CD4-positive, CD25-positive, alpha-beta regulatory T cell (primary cell): ENCODE data around the gene IKZF5. TPM values are rescaled to one million over a fixed set of nuclear protein-coding genes. Genes with fewer than 3 reads are reported as not detected.

Experiments
- ATAC-seq, 2 donors: fragments of 150-1000 bp; cut with Tn5 transposase; one replicate each; pipeline ENCODE4 v1.10.0; 2021; ENCODE audit warnings: low read depth in 2 of 2, moderate number of reproducible peaks in 2 of 2, moderate library complexity in 1 of 2
- DNase-seq, 3 donors: peaks; one replicate each; pipeline versions ENCODE4 v3.0.0 to v3.0.0-alpha.2; 2012 to 2022; ENCODE audit warnings: mixed read lengths in 1 of 3
- H3K27ac ChIP-seq: one replicate; pipeline ENCODE4 v1.7.0; 2013; ENCODE audit warnings: mild to moderate bottlenecking, low read length; ENCODE audit not compliant: insufficient read depth, poor library complexity, severe bottlenecking
- H3K27me3 ChIP-seq: one replicate; pipeline ENCODE4 v1.7.0; 2013; ENCODE audit warnings: low read length; ENCODE audit not compliant: control insufficient read depth, insufficient read depth
- H3K36me3 ChIP-seq: one replicate; pipeline ENCODE4 v1.7.0; 2013; ENCODE audit warnings: mild to moderate bottlenecking, low read length, moderate library complexity; ENCODE audit not compliant: control insufficient read depth, insufficient read depth
- H3K4me1 ChIP-seq: 2 replicates; pipeline ENCODE4 v1.7.0; 2013; ENCODE audit warnings: mild to moderate bottlenecking, low read length; ENCODE audit not compliant: insufficient read depth, control insufficient read depth, poor library complexity, severe bottlenecking
- H3K4me3 ChIP-seq: one replicate; pipeline ENCODE4 v1.7.0; 2013; ENCODE audit warnings: low read depth, mild to moderate bottlenecking, low read length, moderate library complexity
- H3K9me3 ChIP-seq, 2 experiments: 1 replicate in 1 of 2; 2 replicates in 1 of 2; pipeline ENCODE4 v1.7.0; 2013; ENCODE audit warnings: low read length in 2 of 2, mild to moderate bottlenecking in 1 of 2, moderate library complexity in 1 of 2; ENCODE audit not compliant: control insufficient read depth in 2 of 2
- H3K27ac Mint-ChIP-seq, 3 donors: one replicate each; pipeline ENCODE4 v1.8.0; 2020 to 2022; ENCODE audit warnings: mild to moderate bottlenecking in 3 of 3, mixed read lengths in 3 of 3, moderate library complexity in 2 of 3
- H3K27me3 Mint-ChIP-seq: one replicate; pipeline ENCODE4 v1.8.0; 2022; ENCODE audit warnings: mild to moderate bottlenecking, mixed read lengths
- H3K36me3 Mint-ChIP-seq: one replicate; pipeline ENCODE4 v1.8.0; 2020; ENCODE audit warnings: mixed read lengths
- H3K4me1 Mint-ChIP-seq, 4 donors: one replicate each; pipeline ENCODE4 v1.8.0; 2020 to 2022; ENCODE audit warnings: mixed read lengths in 4 of 4, mild to moderate bottlenecking in 1 of 4
- H3K4me3 Mint-ChIP-seq, 4 donors: one replicate each; pipeline ENCODE4 v1.8.0; 2020 to 2022; ENCODE audit warnings: mild to moderate bottlenecking in 4 of 4, mixed read lengths in 4 of 4, moderate library complexity in 3 of 4
- H3K9me3 Mint-ChIP-seq, 7 donors: one replicate each; pipeline ENCODE4 v1.8.0; 2020 to 2022; ENCODE audit warnings: mixed read lengths in 7 of 7, mild to moderate bottlenecking in 3 of 7, moderate library complexity in 2 of 7
- polyA plus RNA-seq, 4 donors: library from polyadenylated mRNA; unstranded; fragments of 300-500 nt; fragmentation: Illumina TruSeq; gene quantifications; one replicate each; pipeline ENCODE4 v1.2.3, GENCODE V29; 2021
- total RNA-seq: library from RNA; stranded (reverse); gene quantifications from one replicate; pipeline ENCODE4 v1.2.3, GENCODE V29; 2022

Gene IKZF5
- total and polyA plus RNA-seq, 5 donors from 2014 or later, result 15.4 to 50.2 (median 18.7) TPM

DNA sequence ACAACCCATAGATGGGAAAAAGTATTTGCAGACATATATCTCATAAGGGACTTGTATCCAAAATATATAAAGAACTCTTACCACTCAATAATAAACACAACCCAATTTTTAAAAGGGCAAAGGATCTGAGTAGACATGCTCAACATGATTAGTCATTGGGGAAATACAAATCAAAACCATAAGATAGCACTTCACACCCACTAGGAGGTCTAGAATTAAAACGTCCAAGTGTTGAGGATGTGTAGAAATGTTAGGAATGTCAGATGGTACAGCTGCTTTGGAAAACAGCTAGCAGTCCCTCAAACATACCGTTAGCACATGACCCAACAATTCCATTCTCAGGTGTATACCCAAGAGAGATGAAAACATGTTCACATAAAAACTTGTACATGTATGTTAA, 20.1 kb downstream of the IKZF5 start:
- Mint-ChIP-seq H3K27ac (peak overlapping the region in 1 of 3 donors; percentile 59), H3K36me3 (peaks cover 19% of the 10 kb centered on the region), H3K4me3 (no peak overlapping the region), H3K4me1 (peaks cover 0 to 5% (median 5%) of the 10 kb centered on the region in 4 donors), H3K9me3 (no peaks in the 10 kb centered on the region), H3K27me3 (no peaks in the 10 kb centered on the region)
- H3K36me3 ChIP-seq, result peaks cover 6% of the 10 kb centered on the region
- no peak overlapping the region for H3K4me3 ChIP-seq
- H3K27ac ChIP-seq, result no peak overlapping the region
- H3K27me3 ChIP-seq, result no peaks in the 10 kb centered on the region
- DNase-seq (no peak), ATAC-seq (no peak)
- no peaks in the 10 kb centered on the region for H3K4me1 ChIP-seq
- H3K9me3 ChIP-seq, result no peaks in the 10 kb centered on the region

- ATAC-seq, result no peak
- Mint-ChIP-seq H3K27ac (no peak overlapping the region), H3K4me1 (peaks cover under 1 to 7% (median 5%) of the 10 kb centered on the region in 4 donors), H3K4me3 (no peak overlapping the region), H3K36me3 (peaks cover 19% of the 10 kb centered on the region), H3K9me3 (no peaks in the 10 kb centered on the region), H3K27me3 (no peaks in the 10 kb centered on the region)
- no peaks in the 10 kb centered on the region for H3K27me3 ChIP-seq
- no peaks in the 10 kb centered on the region for H3K36me3 ChIP-seq
- H3K9me3 ChIP-seq, result no peaks in the 10 kb centered on the region
- no peak for DNase-seq
- no peak overlapping the region for H3K4me3 ChIP-seq
- no peak overlapping the region for H3K27ac ChIP-seq
- H3K4me1 ChIP-seq, result no peaks in the 10 kb centered on the region
These were observed 22.3 kb downstream of the IKZF5 start for GRCh38 chr10:122986335-122986734.

- H3K27ac Mint-ChIP-seq, result peak overlapping the region in 1 of 3 donors; percentile 2
- peaks cover 8% of the 10 kb centered on the region for H3K27me3 Mint-ChIP-seq
- H3K27me3 ChIP-seq, result no peaks in the 10 kb centered on the region
- DNase-seq, result no peak
- no peak overlapping the region for H3K27ac ChIP-seq
- H3K36me3 Mint-ChIP-seq, result peaks cover 16% of the 10 kb centered on the region
- no peaks in the 10 kb centered on the region for H3K9me3 ChIP-seq
- H3K4me3 Mint-ChIP-seq, result no peak overlapping the region
- H3K36me3 ChIP-seq, result no peaks in the 10 kb centered on the region
- peaks cover 9 to 17% (median 15%) of the 10 kb centered on the region in 4 donors for H3K4me1 Mint-ChIP-seq
- H3K9me3 Mint-ChIP-seq, result no peaks in the 10 kb centered on the region
- peaks cover 9% of the 10 kb centered on the region for H3K4me1 ChIP-seq
- ATAC-seq, result no peak
- H3K4me3 ChIP-seq, result no peak overlapping the region
These were observed 23.9 kb downstream of the IKZF5 start for GRCh38 chr10:122984708-122985107.

DNA sequence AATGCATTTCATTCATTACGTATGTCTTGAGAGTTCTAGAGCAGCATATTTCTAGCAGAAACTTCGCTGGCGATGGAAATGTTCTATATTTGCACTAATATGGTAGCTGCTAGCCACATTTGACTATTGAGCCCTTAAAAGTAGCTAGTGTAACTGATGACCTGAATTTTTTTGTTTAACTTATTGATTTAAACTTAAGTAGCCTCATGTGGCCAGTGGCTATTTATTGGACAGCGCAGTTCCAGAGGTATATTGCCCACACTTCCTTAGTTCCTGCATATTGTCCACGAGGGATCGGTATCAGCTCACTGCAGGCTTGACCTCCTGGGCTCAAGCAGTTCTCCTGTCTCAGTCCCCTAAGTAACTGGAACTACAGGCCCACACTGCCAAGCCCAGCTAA, 24.7 kb downstream of the IKZF5 start:
- ATAC-seq, result no peak
- Mint-ChIP-seq H3K27ac (no peak overlapping the region), H3K9me3 (no peaks in the 10 kb centered on the region), H3K4me1 (peaks cover 9 to 17% (median 16%) of the 10 kb centered on the region in 4 donors), H3K4me3 (peak overlapping the region in 1 of 4 donors; percentile 29), H3K27me3 (peaks cover 8% of the 10 kb centered on the region), H3K36me3 (peaks cover 16% of the 10 kb centered on the region)
- Histone ChIP-seq H3K27me3 (no peaks in the 10 kb centered on the region), H3K27ac (no peak overlapping the region), H3K4me3 (no peak overlapping the region), H3K9me3 (no peaks in the 10 kb centered on the region), H3K36me3 (no peaks in the 10 kb centered on the region), H3K4me1 (peaks cover 10% of the 10 kb centered on the region)
- DNase-seq, result no peak

GRCh38 chr10:122981066-122981464, 27.5 kb downstream of the IKZF5 start:
- peak in 1 of 3 donors; percentile 38 for DNase-seq
- peaks cover 10% of the 10 kb centered on the region for H3K4me1 ChIP-seq

GRCh38 chr10:122980209-122981065, 28.2 kb downstream of the IKZF5 start, which contains the start of gene PSTK:
Gene PSTK, plus strand, starts transcription at chr10:122980401. Its CDS starts 79 bp downstream, at chr10:122980480.
- H3K27me3 Mint-ChIP-seq, result peaks cover 8% of the 10 kb centered on the region
- H3K9me3 Mint-ChIP-seq, result no peaks in the 10 kb centered on the region
- ATAC-seq (peak; percentile 97 to 98), DNase-seq (peak; percentile 86 to 94 (median 91))
- H3K4me3 Mint-ChIP-seq, result peak within 1 kb of the TSS; percentile 89 to 95 (median 94)
- peak within 1 kb of the TSS; percentile 93 to 97 (median 96) for H3K27ac Mint-ChIP-seq
- peaks cover 9 to 17% (median 14%) of the 10 kb centered on the region in 4 donors for H3K4me1 Mint-ChIP-seq
- no peaks in the 10 kb centered on the region for H3K9me3 ChIP-seq
- H3K4me1 ChIP-seq, result peaks cover 10% of the 10 kb centered on the region
- H3K27ac ChIP-seq, result peak within 1 kb of the TSS; percentile 89
- H3K36me3 Mint-ChIP-seq, result peaks cover 5% of the 10 kb centered on the region
- H3K27me3 ChIP-seq, result no peaks in the 10 kb centered on the region
- H3K4me3 ChIP-seq, result peak within 1 kb of the TSS; percentile 85
- H3K36me3 ChIP-seq, result no peaks in the 10 kb centered on the region

More at GRCh38 chr10:122981066-122981464, 27.5 kb downstream of the IKZF5 start:
- H3K36me3 ChIP-seq, result no peaks in the 10 kb centered on the region
- no peak for ATAC-seq
- peaks cover 9 to 17% (median 14%) of the 10 kb centered on the region in 4 donors for H3K4me1 Mint-ChIP-seq
- peaks cover 8% of the 10 kb centered on the region for H3K27me3 Mint-ChIP-seq
- H3K4me3 ChIP-seq, result peak overlapping the region; percentile 85
- peaks cover 5% of the 10 kb centered on the region for H3K36me3 Mint-ChIP-seq
- H3K27ac Mint-ChIP-seq, result peak overlapping the region in 2 of 3 donors; percentile 96 to 97
- no peaks in the 10 kb centered on the region for H3K9me3 ChIP-seq
- no peaks in the 10 kb centered on the region for H3K27me3 ChIP-seq
- peak overlapping the region; percentile 45 for H3K27ac ChIP-seq
- H3K9me3 Mint-ChIP-seq, result no peaks in the 10 kb centered on the region
- peak overlapping the region; percentile 89 to 95 (median 94) for H3K4me3 Mint-ChIP-seq

DNA sequence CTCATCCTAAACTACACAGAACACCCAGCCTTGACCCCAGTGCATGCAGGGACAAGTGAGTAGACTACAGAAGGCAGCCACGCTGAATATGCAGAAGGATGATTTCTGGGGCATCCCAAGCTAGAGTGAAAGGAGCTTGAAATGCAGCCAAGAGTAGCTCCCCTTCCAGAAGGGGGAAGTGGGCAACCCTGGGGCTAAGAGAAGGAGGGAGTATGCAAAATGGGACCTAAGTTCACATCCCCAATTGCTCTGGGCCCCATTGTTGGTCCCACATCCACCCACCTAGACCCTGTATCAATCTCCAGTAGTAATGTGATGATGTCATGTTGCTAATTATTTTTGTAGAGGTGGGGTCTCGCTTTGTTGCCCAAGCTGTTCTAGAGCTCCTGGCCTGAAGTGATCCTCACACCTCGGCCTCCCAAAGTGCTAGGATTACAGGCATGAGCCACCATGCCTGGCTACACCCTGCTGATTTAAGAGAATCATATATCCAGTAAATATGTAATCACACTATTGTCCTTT, 34.0 kb downstream of the IKZF5 start:
- H3K27ac Mint-ChIP-seq, result no peak overlapping the region
- H3K4me1 Mint-ChIP-seq, result no peaks in the 10 kb centered on the region
- ATAC-seq (no peak), DNase-seq (no peak)
- Histone ChIP-seq H3K4me1 (no peaks in the 10 kb centered on the region), H3K9me3 (no peaks in the 10 kb centered on the region), H3K36me3 (no peaks in the 10 kb centered on the region), H3K27ac (no peak overlapping the region), H3K4me3 (no peak overlapping the region), H3K27me3 (peaks cover 5% of the 10 kb centered on the region)
- no peak overlapping the region for H3K4me3 Mint-ChIP-seq
- no peaks in the 10 kb centered on the region for H3K36me3 Mint-ChIP-seq
- peaks cover 22% of the 10 kb centered on the region for H3K27me3 Mint-ChIP-seq
- no peaks in the 10 kb centered on the region for H3K9me3 Mint-ChIP-seq
